Kidney epithelial cell (primary cell): ENCODE results near the gene NT5DC1. TPM values are rescaled to one million over a fixed set of nuclear protein-coding genes. Genes with fewer than 3 reads are reported as not detected.
A peak's percentile ranks its signal among the peaks of the same experiment; 100 is the strongest.

Experiments
- DNase-seq: peaks from one replicate; pipeline ENCODE4 v3.0.0-alpha.2; 2010; ENCODE audit warnings: low read depth
- H3K27me3 ChIP-seq: 2 replicates; pipeline ENCODE4 v1.6.0; 2011; ENCODE audit warnings: low read length; ENCODE audit not compliant: control insufficient read depth, insufficient read depth
- H3K36me3 ChIP-seq: 2 replicates; pipeline ENCODE4 v1.5.1; 2011; ENCODE audit warnings: low read length; ENCODE audit not compliant: control insufficient read depth, insufficient read depth
- H3K4me3 ChIP-seq: 2 replicates; pipeline ENCODE4 v1.5.1; 2011; ENCODE audit warnings: low read depth, mild to moderate bottlenecking, control low read depth, low read length
- CTCF ChIP-seq: IDR thresholded peaks from 2 replicates; pipeline ENCODE4 v1.5.1; 2011; ENCODE audit warnings: mild to moderate bottlenecking, moderate library complexity, low read length, control low read depth, inconsistent platforms; ENCODE audit not compliant: insufficient read depth, poor library complexity, severe bottlenecking
- total RNA-seq: library from RNA; depleted of rRNA; stranded (reverse); fragments of >200 nt; gene quantifications from 2 replicates; pipeline ENCODE4 v1.2.3, GENCODE V29; 2015

The NT5DC1 gene
- 7.3 and 19.3 TPM in 2 replicates for total RNA-seq

DNA sequence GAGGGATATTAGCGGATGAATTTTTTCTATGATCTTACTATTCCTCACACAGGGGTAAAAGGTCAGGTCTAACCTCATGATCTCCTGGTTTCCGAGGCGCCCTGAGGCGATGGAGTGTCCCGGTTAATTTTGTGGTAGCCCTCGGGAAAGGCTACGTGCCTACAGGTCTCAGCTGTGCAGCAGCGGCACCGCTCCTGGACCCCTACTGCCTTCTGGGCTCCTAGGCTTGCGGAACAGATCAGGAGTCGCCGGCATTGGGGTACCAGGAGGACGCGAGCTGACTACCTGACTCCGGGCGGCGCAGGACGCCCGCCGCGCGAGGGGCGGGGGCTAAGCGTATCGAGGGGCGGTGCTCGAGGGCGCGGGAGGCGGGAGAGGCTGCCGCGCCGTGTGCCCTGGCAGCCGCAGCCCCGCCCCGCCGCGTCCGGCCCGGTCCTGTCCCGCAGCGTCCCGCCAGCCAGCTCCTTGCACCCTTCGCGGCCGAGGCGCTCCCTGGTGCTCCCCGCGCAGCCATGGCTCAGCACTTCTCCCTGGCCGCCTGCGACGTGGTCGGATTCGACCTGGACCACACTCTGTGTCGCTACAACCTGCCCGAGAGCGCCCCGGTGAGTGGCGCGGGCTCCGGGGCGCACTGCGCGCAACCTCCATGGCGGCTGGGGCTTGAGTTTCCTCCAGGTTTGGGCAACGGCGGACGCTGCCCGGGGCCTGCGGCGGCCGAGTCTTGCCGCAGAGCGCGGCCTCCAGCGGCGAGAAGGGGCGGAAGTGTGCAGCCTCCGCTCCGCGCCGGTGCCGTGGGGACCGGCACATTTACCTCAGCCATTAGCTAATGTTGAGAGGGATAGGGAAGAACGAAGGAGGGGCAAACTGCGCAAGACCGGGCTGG is at the start of gene NT5DC1:
Gene NT5DC1, plus strand, starts transcription at position 435 of the 883 bp plus-strand sequence. Its CDS starts 78 bp downstream, at position 513.
- Histone ChIP-seq H3K27me3 (no peaks in the 10 kb centered on the region), H3K4me3 (peak within 1 kb of the TSS; percentile 91), H3K36me3 (no peaks in the 10 kb centered on the region)
- peak; percentile 42 for DNase-seq
- peak; percentile 29 for TF ChIP-seq CTCF

GRCh38 chr6:116051244-116051643 is 49.4 kb upstream of the NT5DC1 start:
- no peak for DNase-seq
- Histone ChIP-seq H3K27me3 (no peaks in the 10 kb centered on the region), H3K4me3 (no peak overlapping the region), H3K36me3 (no peaks in the 10 kb centered on the region)
- no peak for TF ChIP-seq CTCF

GRCh38 chr6:116055513-116055912 is 45.1 kb upstream of the NT5DC1 start:
- no peak for TF ChIP-seq CTCF
- no peaks in the 10 kb centered on the region for H3K36me3 ChIP-seq
- no peak for DNase-seq
- H3K4me3 ChIP-seq = no peak overlapping the region
- no peaks in the 10 kb centered on the region for H3K27me3 ChIP-seq

GRCh38 chr6:116057766-116058165 is 42.9 kb upstream of the NT5DC1 start:
- H3K4me3 ChIP-seq = no peak overlapping the region
- no peak for DNase-seq
- no peaks in the 10 kb centered on the region for H3K36me3 ChIP-seq
- no peaks in the 10 kb centered on the region for H3K27me3 ChIP-seq
- no peak for TF ChIP-seq CTCF

DNA sequence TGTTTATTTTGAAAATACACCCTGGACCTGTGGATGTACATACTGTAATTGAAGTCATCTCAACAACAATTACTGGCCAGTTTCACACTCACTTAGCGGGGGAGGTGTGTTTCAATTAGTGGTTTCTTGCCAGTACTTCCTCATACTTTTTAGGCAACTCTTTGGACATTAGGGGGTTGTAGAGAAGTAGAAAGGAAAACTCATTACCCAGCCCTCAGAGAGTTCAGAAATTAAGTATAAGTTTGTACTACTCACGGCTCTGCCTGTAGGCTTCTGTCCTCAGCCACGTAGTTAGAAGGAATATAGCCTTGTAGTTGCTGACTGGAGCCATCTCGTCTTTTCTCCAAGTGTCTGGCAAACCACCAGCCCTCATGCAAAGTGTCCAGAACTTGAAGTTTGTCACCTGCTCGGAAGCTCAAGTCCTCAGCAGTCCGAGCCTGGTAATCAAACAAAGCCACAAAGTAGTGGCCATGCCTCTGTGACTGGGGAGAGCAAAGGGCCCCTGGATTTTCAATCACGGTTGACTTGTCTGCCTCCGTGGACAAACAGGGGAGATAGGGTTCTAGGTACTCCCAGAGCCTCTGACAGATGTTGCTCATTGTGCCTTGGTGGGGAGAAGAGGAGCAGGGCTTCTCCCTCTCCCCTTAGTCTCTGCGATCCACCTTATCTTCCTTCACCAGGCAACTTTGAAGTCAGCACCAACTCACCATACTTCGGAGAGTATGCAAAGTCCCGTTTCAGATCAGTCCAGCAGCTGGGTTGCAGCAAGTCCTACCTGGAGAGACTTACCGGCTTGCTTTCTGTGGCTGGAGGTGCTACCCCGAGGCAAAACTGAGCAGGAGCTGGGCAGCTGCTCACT is 40.7 kb upstream of the NT5DC1 start:
- no peak for TF ChIP-seq CTCF
- H3K4me3 ChIP-seq = peak overlapping the region; percentile 39
- H3K27me3 ChIP-seq = no peaks in the 10 kb centered on the region
- peak; percentile 44 for DNase-seq
- H3K36me3 ChIP-seq = no peaks in the 10 kb centered on the region
